Left lobe of liver (tissue), 2 donors: ENCODE data around the gene MYO7B. TPM values are rescaled to one million over a fixed set of nuclear protein-coding genes. Genes with fewer than 3 reads are reported as not detected.

Experiments used
- ATAC-seq: fragments of 200-7000 bp; cut with Tn5 transposase; one replicate; pipeline ENCODE4 v1.9.1; 2020; ENCODE audit warnings: mild to moderate bottlenecking, moderate library complexity
- DNase-seq: peaks from one replicate; pipeline ENCODE4 v3.0.0-alpha.2; 2020; ENCODE audit warnings: low spot score
- total RNA-seq: library from RNA; stranded (reverse); gene quantifications from one replicate; pipeline ENCODE4 v1.2.1, GENCODE V29; 2021
- donor health status: DM: no; HTN: no; CAD: no; lungs with moderate emphysema.
- donor health status: DM: no; HTN: yes; CAD: no.

The MYO7B gene
- 0.63 TPM for total RNA-seq

GRCh38 chr2:127535422-127535901 lies at the start of gene MYO7B:
TSS of gene MYO7B (plus strand) at chr2:127535683. CDS start at chr2:127559723, 24,040 bp downstream.
- ATAC-seq (peak; percentile 74), DNase-seq (no peak)

GRCh38 chr2:127485694-127486071 lies 49.8 kb upstream of the MYO7B start:
- DNase-seq (no peak), ATAC-seq (no peak)

DNA sequence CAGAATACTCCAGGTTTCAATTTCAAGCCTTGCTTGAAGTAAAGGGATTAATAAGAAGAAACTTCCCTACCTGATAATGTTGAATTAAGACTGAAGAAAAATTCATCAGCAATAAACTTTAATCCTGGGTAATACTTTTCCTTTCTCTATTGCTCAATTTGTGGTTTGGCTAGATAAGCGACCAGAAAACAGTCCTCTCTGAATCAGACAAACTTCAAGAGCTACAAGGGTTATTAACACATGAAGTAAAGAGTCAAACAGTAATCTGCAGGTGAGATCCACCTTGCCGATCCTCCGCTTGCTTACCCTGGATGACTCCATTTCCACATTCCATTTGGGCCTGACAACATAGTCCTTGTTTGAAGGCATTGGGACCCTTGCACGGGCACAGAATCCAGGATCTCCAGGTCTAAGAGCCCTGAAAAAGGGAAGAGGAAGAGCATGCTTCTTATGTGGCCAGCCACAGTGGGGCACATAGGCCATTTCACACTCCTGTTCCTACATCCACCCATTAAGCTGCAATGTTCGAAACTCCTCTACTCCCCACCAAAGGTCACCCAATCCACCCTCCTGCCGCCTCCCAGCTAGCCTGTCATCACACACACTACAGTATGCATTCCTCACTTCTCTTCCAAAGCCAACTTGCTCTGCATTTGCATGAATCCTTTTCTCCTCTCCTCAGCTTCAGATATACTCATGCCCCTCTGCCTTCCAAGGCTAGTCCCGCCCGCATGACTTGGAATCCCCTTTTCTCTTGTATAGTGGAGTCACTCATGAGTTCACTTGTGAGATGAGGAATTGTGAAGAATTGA lies 49.0 kb upstream of the MYO7B start:
- ATAC-seq = peak; percentile 48
- DNase-seq = no peak

DNA sequence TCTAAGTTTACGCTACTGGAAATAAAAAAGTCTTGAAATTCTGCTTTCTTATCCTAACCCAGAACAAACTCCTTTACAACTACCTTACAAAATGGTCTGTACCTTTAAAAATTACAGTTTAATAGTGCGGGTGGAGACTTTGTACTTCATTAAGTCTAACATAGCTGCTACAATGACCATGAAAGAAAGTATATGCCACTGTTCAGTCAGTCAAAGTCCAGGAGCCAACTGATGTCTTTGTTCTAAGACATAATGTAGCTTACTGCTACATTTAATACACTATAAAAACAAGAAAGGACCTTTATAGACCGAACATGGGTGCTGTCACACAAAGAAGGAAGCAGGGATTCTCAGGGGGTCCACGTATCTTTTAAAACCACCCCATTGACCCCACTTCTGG lies 45.2 kb upstream of the MYO7B start:
- ATAC-seq = no peak
- DNase-seq = no peak

GRCh38 chr2:127498386-127498785 lies 37.1 kb upstream of the MYO7B start:
- DNase-seq (no peak), ATAC-seq (no peak)

- no peak for DNase-seq
- ATAC-seq = no peak
Observed at GRCh38 chr2:127503491-127503890, 32.0 kb upstream of the MYO7B start.

- DNase-seq (no peak), ATAC-seq (no peak)
Observed at GRCh38 chr2:127504552-127505430, 30.7 kb upstream of the MYO7B start.

DNA sequence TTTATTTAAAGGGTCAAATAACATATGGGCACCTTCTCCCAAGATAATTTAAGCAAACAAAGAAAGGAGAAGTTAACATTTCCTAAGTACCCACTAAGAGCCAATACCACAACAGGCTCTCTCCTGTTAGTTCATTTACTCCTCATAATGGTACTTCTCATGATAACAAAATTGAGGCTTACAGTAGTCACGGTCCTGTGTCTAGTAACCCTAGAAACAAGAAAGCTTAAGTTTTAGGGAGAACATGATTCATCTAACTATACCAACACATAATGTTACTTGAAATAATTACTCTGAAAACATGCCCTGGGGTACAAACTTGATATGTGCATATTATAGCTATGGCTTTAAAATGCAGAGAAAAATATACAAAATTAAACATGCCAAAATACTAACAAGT lies 29.0 kb upstream of the MYO7B start:
- DNase-seq (no peak), ATAC-seq (no peak)

DNA sequence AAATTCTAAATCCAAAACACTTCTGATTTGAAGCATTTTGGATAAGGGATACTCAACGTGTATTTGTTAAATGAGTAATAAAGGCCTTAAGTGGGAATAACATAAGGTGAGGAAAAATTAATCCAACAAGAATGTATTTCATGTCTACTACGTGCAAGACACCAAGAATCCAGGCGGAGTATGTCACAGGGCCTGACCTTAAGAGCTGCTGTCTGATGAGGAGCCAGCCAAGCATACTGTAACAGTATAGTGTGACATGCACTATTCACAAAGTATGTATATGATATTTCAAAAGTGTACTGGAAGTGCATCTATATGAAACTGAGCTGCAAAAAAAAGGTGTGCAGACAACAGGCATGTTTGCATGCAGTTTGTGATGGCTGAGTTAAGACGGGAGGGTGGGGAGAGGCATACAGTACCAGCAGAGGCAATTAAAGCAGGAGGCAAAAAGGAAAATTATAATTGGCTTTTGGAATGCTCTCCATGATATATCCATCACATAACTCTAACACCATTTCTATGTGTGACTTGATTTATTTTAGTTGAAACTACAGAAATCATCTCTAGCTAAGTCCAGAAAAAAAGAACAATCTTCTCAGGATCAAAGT lies 27.4 kb upstream of the MYO7B start:
- ATAC-seq = no peak
- no peak for DNase-seq

GRCh38 chr2:127508631-127509034 lies 26.9 kb upstream of the MYO7B start:
- peak; percentile 77 for DNase-seq
- peak; percentile 97 for ATAC-seq

- ATAC-seq (no peak), DNase-seq (no peak)
Observed at GRCh38 chr2:127510073-127510472, 25.4 kb upstream of the MYO7B start.

- ATAC-seq (no peak), DNase-seq (no peak)
Observed at GRCh38 chr2:127511090-127511695, 24.3 kb upstream of the MYO7B start.

DNA sequence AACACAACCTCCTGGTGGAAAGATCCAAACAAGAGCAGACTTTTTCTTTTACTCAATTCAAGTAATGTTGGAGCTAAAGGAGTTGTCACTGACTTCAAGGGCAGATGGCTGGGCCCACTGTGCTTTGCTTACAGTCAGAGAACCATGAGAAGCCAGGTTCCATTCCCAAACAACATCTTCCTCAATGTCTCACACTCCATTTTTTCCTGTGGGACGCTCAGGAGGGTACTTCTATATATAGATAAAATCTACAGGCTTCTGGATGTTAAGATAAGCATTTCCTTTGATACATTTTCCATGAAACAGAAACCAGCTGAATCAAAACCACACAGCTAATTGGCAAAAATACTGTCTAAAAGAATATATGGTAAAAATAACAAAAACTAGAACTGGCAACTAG lies 23.6 kb upstream of the MYO7B start:
- ATAC-seq (no peak), DNase-seq (no peak)

- ATAC-seq = no peak
- DNase-seq = no peak
Observed at GRCh38 chr2:127512362-127512761, 23.1 kb upstream of the MYO7B start.

DNA sequence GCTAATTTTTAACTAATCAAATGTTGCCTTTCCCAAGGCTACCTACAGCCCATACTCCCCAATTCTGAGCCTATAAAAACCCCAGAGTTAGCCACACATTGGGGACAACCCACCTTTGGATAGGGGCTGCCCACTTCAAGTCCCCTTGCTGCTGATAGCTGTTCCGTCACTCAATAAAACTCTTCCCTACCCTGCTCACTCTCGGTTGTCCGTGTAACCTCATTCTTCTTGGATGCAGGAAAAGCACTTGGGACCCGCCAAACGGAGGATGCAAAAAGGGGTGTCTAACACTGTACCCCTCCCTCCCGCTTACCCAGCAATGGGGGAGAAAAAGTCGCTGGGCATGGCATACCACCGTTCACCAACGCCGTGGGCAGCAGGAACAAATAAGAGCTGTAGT lies 21.4 kb upstream of the MYO7B start:
- DNase-seq = no peak

GRCh38 chr2:127514485-127514884 lies 21.0 kb upstream of the MYO7B start:
- ATAC-seq (no peak), DNase-seq (no peak)

More for the DNA sequence above, 21.4 kb upstream of the MYO7B start:
- ATAC-seq = no peak

DNA sequence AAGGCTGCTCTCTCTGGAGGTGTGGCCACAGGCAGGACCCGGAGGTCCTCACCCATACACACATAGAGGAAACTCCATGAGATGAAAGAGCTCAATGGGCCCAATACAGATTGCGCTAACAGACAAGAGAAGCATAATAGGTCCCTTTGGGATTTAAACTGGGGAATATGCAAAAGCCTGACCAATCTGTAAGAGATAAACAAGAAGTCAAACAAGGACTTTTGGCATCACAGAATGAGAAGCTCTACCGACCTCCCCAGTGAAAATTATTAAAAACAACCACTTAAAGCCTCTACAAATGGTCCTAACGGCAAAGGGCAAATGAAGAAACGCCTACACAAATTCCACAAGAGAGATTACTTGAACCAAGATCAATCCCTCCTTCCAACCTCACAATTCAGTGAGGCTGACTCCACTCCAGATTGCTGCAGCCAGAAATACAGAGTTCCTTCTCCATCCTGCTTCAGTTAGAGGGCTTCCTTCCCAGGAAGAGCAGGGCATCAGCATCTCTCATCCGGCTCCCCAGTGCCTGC lies 20.0 kb upstream of the MYO7B start:
- DNase-seq (no peak), ATAC-seq (no peak)

DNA sequence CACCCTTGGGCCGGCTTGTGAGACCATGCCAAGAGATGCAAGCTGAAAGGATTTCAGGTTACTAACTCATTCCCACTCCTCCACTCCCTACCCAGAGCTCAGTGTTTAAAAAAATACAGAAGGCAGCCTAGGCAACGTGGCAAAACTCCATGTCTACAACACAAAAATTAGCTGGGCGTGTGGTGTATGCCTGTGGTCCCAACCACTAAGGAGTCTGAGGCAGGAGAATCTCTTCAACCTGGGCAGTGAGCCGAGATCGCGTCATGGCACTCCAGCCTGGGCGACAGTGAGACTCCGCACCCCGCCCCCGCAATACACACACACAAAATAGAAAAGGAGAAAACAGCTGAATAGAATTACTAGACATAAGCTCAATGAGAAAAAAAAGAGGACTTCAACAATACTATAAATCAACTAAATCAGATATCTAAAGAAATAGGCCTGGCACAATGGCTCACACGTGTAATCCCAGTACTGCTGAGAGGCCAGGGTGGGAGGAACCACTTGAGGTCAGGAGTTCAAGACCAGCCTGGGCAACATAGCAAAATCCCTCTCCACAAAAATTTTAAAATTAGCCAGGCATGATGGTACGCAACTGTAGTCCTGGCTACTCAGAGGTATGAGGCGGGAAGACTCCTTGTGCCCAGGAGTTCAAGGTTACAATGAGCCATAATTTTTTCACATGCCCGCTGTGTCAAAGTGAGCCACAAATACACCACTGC lies 19.3 kb upstream of the MYO7B start:
- ATAC-seq = no peak
- no peak for DNase-seq

DNA sequence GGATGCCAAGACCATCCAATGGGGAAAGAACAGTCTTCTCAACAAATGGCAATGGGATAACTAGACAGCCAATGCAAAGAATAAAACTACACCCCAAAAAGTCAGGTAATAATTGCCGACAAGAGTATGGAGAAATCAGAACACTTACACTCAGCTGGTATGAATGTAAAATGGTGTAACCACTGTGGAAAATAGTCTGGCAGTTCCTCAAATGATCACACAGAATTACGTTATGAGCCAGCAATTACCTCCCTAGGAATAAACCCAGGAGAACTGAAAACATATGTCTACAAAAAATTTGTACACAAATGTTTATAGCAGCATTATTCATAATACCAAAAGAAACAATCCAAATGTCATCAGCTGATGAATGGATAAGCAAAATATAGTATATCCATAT lies 18.0 kb upstream of the MYO7B start:
- ATAC-seq (no peak), DNase-seq (no peak)

DNA sequence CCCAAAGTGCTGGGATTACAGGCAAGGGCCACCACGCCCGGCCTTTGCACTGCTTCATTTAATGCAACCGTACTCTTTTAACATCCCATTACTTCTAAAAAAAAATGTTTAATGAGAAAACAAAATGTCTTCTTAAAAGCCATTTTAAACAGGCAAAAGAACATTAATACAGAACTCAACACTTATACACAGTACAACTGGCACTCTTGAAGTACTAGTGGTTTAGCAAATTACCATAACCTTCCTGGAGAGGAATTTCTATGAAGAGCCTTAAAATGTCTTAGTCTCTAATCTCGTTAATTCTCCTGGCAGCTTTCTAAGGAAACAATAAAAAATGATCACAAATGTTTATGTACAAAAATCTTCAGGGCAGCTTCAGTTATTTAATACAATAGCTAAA lies 15.1 kb upstream of the MYO7B start:
- no peak for ATAC-seq
- no peak for DNase-seq
